ENCODE measurements around the gene KRCC1. TPM values are rescaled to one million over a fixed set of nuclear protein-coding genes. Genes with fewer than 3 reads are reported as not detected.

KRCC1 gene
- total and polyA plus RNA-seq, 9 of the 15 experiments (the other 6 are each of a cell fraction or from before 2014, with no cell fraction given) = 1.9 to 6.0 (median 2.2) TPM

GRCh38 chr2:88016086-88016959 is 39.3 kb downstream of the KRCC1 start, which contains the start of gene RNU2-63P (continued):
- TF ChIP-seq MBD1 (CRISPR knock-in tag; IDR thresholded peaks at IDR 0.05) = no peak
- peak; percentile 99 for TF ChIP-seq THRB (CRISPR knock-in tag; conservative IDR thresholded peaks at IDR 0.05)
- peak; percentile 92 for TF ChIP-seq MXI1 (IDR thresholded peaks at IDR 0.05; ENCODE audit: low read depth, low read length)
- peak; percentile 19 to 89; a peak in 2 of 4 replicates for TF ChIP-seq TBL1XR1 (IDR thresholded peaks at IDR 0.05; ENCODE audit: low read length in 2 of 2)
- peak; percentile 88 for TF ChIP-seq ZNF23 (CRISPR knock-in tag; IDR thresholded peaks at IDR 0.05)
- peak; percentile 92 for TF ChIP-seq ZNF518B (CRISPR knock-in tag; IDR thresholded peaks at IDR 0.05)
- TF ChIP-seq HMGN3 (IDR thresholded peaks at IDR 0.05; ENCODE audit: borderline replicate concordance, extremely low read depth, insufficient read length, low read depth, low read length) = no peak
- no peak for TF ChIP-seq CUX1 (CRISPR knock-in tag; IDR thresholded peaks at IDR 0.05)
- no peak; the same call in 1 of the 2 replicates for TF ChIP-seq MTA2 (IDR thresholded peaks at IDR 0.05; ENCODE audit: low read depth)
- TF ChIP-seq NR2C1 (IDR thresholded peaks at IDR 0.05) = no peak
- 0 out of 2 replicates have a peak, but pooled peaks have one; percentile 21 for TF ChIP-seq NR2C1 (tag; IDR thresholded peaks at IDR 0.05)
- peak; percentile 100 for TF ChIP-seq CGGBP1 (CRISPR knock-in tag; IDR thresholded peaks at IDR 0.05)
- peak; percentile 92 for TF ChIP-seq HOXB6 (CRISPR knock-in tag; IDR thresholded peaks at IDR 0.05; ENCODE audit: borderline replicate concordance)
- TF ChIP-seq BCL6 (CRISPR knock-in tag; IDR thresholded peaks at IDR 0.05) = 0 out of 2 replicates have a peak, but pooled peaks have one; percentile 5
